ENCODE results near the gene CRHR1. TPM values are rescaled to one million over a fixed set of nuclear protein-coding genes. Genes with fewer than 3 reads are reported as not detected.
"Not testable (repeated sequence)": the region's sequence is repeated elsewhere in the genome, so short reads cannot be mapped to it uniquely, and the experiment has no call there.

The CRHR1 gene
- polyA plus RNA-seq, 1 donor (not counting 4 experiments of a cell fraction or from before 2014, with no cell fraction given), result not detected

GRCh38 chr17:45861165-45861564 is 77.0 kb downstream of the CRHR1 start:
- Histone ChIP-seq H3K4me1 (ENCODE audit: control insufficient read depth, extremely low read depth, insufficient read depth, low read length) (no peaks in the 10 kb centered on the region), H3K4me3 (ENCODE audit: control insufficient read depth in 2 of 3, extremely low read depth in 1 of 3, insufficient read depth in 2 of 3, low read depth in 1 of 3, low read length in 3 of 3) (no peak overlapping the region), H3K36me3 (ENCODE audit: control insufficient read depth in 2 of 2, extremely low read depth in 1 of 2, insufficient read depth in 2 of 2, low read length in 2 of 2) (no peaks in the 10 kb centered on the region)

GRCh38 chr17:45862127-45862526 is 78.0 kb downstream of the CRHR1 start:
- H3K27me3 ChIP-seq (ENCODE audit: control insufficient read depth, extremely low read depth, insufficient read depth, low read length), result peaks cover 14% of the 10 kb centered on the region
- H3K79me2 ChIP-seq (ENCODE audit: control insufficient read depth, insufficient read depth, low read length); H2AFZ ChIP-seq (ENCODE audit: control insufficient read depth, low read length); H3K9me3 ChIP-seq (ENCODE audit: control insufficient read depth, low read depth, low read length); H3K9ac ChIP-seq (ENCODE audit: control insufficient read depth, extremely low read depth, insufficient read depth, low read length); H3K4me1 ChIP-seq (ENCODE audit: control insufficient read depth, extremely low read depth, insufficient read depth, low read length); H3K27ac ChIP-seq (ENCODE audit: control insufficient read depth, insufficient read depth, low read length); H3K9me1 ChIP-seq (ENCODE audit: control insufficient read depth, extremely low read depth, insufficient read depth, low read length); H3K4me2 ChIP-seq (ENCODE audit: control insufficient read depth, extremely low read depth, insufficient read depth, low read depth, low read length); H3K36me3 ChIP-seq (ENCODE audit: control insufficient read depth in 2 of 2, extremely low read depth in 1 of 2, insufficient read depth in 2 of 2, low read length in 2 of 2); H3K4me3 ChIP-seq (ENCODE audit: control insufficient read depth in 2 of 3, extremely low read depth in 1 of 3, insufficient read depth in 2 of 3, low read depth in 1 of 3, low read length in 3 of 3); H4K20me1 ChIP-seq (ENCODE audit: control insufficient read depth, extremely low read depth, insufficient read depth, low read length); DNase-seq (ENCODE audit: low read depth, low spot score); FAIRE-seq: not testable (repeated sequence)
- dilution Hi-C loops (cut with MboI; ENCODE audit: extremely low pct_ligation_motif_present, low sequenced_read_pairs), result loop anchor here (25.0 kb wide), 1 partner anchor 225 kb away; no protein-coding TSS in a partner anchor

More at GRCh38 chr17:45861165-45861564, 77.0 kb downstream of the CRHR1 start:
- FAIRE-seq (no peak), DNase-seq (ENCODE audit: low read depth, low spot score) (no peak)
- dilution Hi-C loops (cut with MboI; ENCODE audit: extremely low pct_ligation_motif_present, low sequenced_read_pairs), result loop anchor here (25.0 kb wide), 1 partner anchor 224 kb away; no protein-coding TSS in a partner anchor
- H3K27ac ChIP-seq (ENCODE audit: control insufficient read depth, insufficient read depth, low read length), result no peak overlapping the region
- no peaks in the 10 kb centered on the region for H4K20me1 ChIP-seq (ENCODE audit: control insufficient read depth, extremely low read depth, insufficient read depth, low read length)
- no peaks in the 10 kb centered on the region for H3K9me3 ChIP-seq (ENCODE audit: control insufficient read depth, low read depth, low read length)
- no peak overlapping the region for H3K9ac ChIP-seq (ENCODE audit: control insufficient read depth, extremely low read depth, insufficient read depth, low read length)
- H3K79me2 ChIP-seq (ENCODE audit: control insufficient read depth, insufficient read depth, low read length), result no peaks in the 10 kb centered on the region
- no peak overlapping the region for H3K4me2 ChIP-seq (ENCODE audit: control insufficient read depth, extremely low read depth, insufficient read depth, low read depth, low read length)
- no peaks in the 10 kb centered on the region for H3K9me1 ChIP-seq (ENCODE audit: control insufficient read depth, extremely low read depth, insufficient read depth, low read length)
- H3K27me3 ChIP-seq (ENCODE audit: control insufficient read depth, extremely low read depth, insufficient read depth, low read length), result peaks cover 14% of the 10 kb centered on the region
- no peak overlapping the region for H2AFZ ChIP-seq (ENCODE audit: control insufficient read depth, low read length)
- TF ChIP-seq CTCF (optimal IDR thresholded peaks at IDR 0.05 in 1 of 3, IDR thresholded peaks at IDR 0.05 in 1 of 3, conservative IDR thresholded peaks at IDR 0.05 in 1 of 3; ENCODE audit: extremely low read depth in 1 of 3, insufficient read depth in 2 of 3, low read length in 3 of 3), result no peak
- no peak for TF ChIP-seq EZH2 (IDR thresholded peaks at IDR 0.05; ENCODE audit: low read length)

Data from keratinocyte (primary cell).